ENCODE results near the gene SLC16A5.
"Not testable (repeated sequence)": the region's sequence is repeated elsewhere in the genome, so short reads cannot be mapped to it uniquely, and the experiment has no call there.

SLC16A5 gene

DNA sequence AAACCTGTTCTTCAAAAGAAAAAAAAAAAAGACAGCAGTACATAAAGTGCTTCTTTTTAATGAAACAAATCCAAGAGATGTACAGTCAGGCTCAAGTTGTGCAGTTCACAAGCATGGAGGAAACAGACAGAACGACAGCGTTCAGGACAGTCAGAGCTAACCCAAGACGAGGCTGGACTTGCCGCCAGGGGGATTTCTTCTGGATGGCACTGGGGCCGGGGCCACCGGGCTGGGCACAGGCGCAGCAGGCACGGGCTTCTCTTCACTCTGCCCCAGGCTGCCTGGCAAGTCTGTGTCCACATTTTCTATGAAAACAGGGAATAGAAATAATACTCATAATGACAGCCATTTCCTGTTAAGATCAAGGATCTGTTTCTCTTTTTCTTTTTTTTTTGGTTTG lies 48.2 kb downstream of the SLC16A5 start:
- no peak for DNase-seq

- not testable (repeated sequence) for DNase-seq
Measured at GRCh38 chr17:75137762-75138161, 50.0 kb downstream of the SLC16A5 start.

DNA sequence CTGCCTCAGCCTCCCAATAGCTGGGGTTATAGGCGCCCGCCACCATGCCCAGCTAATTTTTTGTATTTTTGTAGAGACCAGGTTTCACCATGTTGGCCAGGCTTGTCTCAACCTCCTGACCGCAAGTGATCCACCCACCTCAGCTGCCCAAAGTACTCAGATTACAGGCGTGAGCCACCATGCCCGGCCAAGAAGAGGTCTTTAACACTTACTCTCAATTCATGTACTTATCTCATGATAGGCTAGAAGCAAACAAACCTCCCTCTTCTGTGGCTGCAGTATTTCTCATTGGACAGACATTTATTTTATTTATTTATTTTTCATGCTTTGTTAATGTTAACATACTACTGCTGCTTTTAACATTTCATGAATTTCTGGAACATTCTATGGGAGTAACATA lies 50.8 kb downstream of the SLC16A5 start:
- DNase-seq, result no peak

DNA sequence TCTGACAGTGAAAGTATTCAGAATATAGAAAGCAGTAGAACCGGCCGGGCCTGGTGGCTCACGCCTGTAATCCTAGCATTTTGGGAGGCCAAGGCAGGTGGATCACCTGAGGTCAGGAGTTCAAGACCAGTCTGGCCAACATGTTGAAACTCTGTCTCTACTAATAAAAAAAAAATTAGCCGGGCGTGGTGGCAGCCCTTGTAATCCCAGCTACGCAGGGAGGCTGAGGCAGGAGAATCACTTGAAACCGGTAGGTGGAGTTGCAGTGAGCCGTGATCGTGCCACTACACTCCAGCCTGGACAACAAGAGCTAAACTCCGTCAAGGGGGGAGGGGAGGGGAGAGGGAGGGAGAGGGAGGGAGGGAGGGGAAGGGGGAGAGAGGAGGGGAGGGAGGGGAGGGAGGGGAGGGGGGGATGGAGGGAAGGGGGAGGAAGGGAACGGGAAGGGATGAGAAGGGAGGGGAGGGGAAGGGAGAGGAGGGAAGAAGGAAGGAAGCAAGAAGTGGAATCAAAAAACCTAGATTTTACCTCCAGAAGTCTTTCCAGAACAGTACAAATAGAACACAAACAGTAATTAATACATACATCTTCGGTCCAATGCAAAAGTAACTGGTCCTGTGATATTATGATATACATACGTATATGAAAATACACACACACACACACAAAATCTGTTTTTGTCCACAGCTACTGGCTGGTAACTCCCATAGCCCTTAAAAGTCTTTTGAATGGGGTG lies 54.6 kb downstream of the SLC16A5 start:
- DNase-seq, result no peak

- DNase-seq, result no peak
Measured at GRCh38 chr17:75144816-75145512, 57.2 kb downstream of the SLC16A5 start.

- DNase-seq, result no peak
Measured at GRCh38 chr17:75146592-75146991, 58.8 kb downstream of the SLC16A5 start.

GRCh38 chr17:75147878-75148546 lies 60.3 kb downstream of the SLC16A5 start:
- DNase-seq, result no peak

DNA sequence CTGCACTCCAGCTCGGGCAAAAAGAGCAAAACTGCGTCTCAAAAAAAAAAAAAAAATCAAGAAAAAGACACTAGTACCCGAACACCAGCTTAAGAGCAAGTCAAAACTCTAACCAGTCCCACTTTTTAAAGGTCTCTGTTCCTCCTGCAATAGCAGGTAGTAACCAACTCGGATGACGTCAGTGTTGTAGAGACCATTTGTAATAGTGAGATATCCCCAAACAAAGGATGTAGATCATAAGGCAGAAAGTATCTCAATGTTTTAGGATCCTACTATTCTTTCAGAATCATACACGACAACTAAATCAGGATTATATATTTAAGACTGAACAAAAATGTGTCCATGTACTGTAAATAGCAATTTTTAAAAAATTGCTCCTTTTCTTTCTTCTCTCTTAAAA lies 64.2 kb downstream of the SLC16A5 start:
- DNase-seq, result peak in 1 of 2 donors; percentile 28

GRCh38 chr17:75152523-75152921 lies 64.8 kb downstream of the SLC16A5 start:
- DNase-seq, result no peak

- DNase-seq, result peak in 1 of 2 donors; percentile 7
Measured at GRCh38 chr17:75152922-75153779, 65.4 kb downstream of the SLC16A5 start.

- DNase-seq, result no peak
Measured at GRCh38 chr17:75153780-75154194, 66.0 kb downstream of the SLC16A5 start.

GRCh38 chr17:75154195-75155106 lies 66.7 kb downstream of the SLC16A5 start, which contains the start of gene JPT1:
TSS of gene JPT1 (minus strand) at chr17:75154512. CDS start at chr17:75154397, 115 bp downstream.
- peak; percentile 99 for DNase-seq

DNA sequence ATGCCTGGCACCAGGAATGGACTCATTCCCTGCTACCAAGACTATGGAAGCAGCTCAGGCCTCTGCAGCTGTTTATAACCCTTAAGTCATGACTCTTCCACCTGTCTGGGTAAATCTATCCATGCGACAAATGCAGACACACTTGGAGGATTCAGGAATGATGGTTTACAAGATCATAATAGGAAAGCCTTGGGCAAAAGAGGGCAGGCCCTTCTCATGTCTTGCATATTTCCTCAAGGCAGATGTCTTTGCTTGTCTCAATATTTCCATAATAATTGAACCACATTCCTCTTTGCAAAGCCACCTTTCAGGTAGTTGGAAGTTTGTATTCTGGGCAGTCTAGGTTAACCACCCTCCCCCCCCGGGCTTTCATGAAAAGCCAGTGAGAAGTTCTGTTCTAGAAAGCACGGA lies 67.4 kb downstream of the SLC16A5 start:
- no peak for DNase-seq

All from CD4-positive, alpha-beta T cell treated with Interleukin-1 beta for 1 hour (primary cell).